Fibroblast of skin of left biceps (primary cell): ENCODE results near the gene PCDHGB5.
"Not testable (repeated sequence)": the region's sequence is repeated elsewhere in the genome, so short reads cannot be mapped to it uniquely, and the experiment has no call there.

Experiments used
- DNase-seq, 2 experiments: peaks; one replicate each; pipeline ENCODE4 v3.0.0-alpha.2; 2013; ENCODE audit warnings: low read depth in 2 of 2

Gene PCDHGB5

DNA sequence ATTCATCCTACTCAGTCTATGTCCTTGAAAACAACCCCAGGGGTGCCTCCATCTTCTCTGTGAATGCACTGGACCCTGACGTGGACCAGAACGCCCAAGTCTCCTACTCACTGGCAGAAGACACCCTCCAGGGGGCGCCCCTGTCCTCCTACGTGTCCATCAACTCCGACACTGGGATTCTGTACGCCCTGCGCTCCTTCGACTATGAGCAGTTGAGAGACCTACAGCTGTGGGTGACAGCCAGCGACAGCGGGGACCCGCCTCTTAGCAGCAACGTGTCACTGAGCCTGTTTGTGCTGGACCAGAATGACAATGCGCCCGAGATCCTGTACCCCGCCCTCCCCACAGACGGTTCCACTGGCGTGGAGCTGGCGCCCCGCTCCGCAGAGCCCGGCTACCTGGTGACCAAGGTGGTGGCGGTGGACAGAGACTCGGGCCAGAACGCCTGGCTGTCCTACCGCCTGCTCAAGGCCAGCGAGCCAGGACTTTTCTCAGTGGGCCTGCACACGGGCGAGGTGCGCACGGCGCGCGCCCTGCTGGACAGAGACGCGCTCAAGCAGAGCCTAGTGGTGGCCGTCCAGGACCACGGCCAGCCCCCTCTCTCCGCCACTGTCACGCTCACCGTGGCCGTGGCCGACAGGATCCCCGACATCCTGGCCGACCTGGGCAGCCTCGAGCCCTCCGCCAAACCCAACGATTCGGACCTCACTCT, 22.1 kb upstream of the PCDHGB5 start:
- DNase-seq, result not testable (repeated sequence)

DNA sequence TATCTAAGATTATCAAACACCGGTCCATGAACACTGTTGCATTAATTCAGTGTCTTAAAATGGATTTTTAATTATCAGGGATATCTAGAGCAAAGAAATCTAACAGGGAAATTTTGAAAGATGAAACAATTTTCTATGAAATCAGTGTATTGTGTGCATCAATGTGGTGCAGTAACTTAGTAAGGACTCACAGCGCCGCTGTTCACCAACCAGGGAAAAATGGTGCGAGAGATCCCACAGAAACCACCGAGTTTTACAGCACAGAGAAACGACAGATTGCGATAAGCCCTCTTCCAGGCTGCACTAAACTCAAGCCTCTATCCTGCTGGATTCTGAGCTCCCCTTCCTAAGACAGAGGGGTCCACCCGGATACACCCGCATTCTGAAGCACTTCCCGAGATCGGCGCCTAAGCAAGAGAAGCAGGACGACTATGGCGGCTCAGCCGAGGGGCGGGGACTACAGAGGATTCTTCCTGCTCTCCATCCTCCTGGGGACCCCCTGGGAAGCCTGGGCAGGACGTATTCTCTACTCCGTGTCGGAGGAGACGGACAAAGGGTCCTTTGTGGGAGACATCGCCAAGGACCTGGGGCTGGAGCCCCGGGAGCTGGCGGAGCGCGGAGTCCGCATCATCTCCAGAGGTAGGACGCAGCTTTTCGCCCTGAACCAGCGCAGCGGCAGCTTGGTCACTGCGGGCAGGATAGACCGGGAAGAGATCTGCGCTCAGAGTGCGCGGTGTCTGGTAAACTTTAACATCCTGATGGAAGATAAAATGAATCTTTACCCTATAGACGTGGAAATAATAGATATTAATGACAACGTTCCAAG, 15.1 kb upstream of the PCDHGB5 start, which contains the start of gene PCDHGA7:
Gene PCDHGA7 (plus strand): TSS at position 274 of the 826 bp plus-strand sequence. CDS start 158 bp downstream, at position 432.
- no peak for DNase-seq

DNA sequence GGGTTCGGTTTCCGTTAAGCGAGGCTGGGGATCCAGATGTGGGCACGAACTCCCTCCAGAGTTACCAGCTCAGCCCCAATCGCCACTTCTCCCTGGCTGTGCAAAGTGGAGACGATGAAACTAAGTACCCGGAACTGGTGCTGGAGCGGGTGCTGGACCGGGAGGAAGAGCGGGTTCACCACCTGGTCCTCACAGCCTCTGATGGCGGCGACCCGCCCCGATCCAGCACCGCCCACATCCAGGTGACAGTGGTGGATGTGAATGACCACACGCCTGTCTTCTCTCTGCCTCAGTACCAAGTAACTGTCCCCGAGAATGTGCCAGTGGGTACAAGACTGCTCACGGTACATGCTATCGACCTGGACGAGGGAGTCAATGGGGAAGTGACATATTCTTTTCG, 14.4 kb upstream of the PCDHGB5 start:
- no peak for DNase-seq

DNA sequence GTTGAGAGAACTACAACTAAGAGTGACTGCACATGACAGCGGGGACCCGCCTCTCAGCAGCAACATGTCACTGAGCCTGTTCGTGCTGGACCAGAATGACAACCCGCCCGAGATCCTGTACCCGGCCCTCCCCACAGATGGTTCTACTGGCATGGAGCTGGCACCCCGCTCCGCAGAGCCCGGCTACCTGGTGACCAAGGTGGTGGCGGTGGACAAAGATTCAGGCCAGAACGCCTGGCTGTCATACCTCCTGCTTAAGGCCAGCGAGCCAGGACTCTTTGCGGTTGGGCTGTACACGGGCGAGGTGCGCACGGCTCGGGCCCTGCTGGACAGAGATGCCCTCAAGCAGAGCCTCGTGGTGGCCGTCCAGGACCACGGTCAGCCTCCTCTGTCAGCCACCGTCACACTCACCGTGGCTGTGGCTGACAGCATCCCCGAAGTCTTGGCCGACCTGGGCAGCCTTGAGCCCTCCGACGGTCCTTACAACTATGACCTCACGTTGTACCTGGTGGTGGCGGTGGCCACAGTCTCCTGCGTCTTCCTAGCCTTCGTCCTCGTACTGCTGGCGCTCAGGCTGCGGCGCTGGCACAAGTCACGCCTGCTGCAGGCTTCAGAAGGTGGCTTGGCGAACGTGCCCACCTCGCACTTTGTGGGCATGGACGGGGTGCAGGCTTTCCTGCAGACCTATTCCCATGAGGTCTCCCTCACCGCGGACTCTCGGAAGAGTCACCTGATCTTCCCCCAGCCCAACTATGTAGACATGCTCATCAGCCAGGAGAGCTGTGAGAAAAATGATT, 13.1 kb upstream of the PCDHGB5 start:
- DNase-seq, result no peak

DNA sequence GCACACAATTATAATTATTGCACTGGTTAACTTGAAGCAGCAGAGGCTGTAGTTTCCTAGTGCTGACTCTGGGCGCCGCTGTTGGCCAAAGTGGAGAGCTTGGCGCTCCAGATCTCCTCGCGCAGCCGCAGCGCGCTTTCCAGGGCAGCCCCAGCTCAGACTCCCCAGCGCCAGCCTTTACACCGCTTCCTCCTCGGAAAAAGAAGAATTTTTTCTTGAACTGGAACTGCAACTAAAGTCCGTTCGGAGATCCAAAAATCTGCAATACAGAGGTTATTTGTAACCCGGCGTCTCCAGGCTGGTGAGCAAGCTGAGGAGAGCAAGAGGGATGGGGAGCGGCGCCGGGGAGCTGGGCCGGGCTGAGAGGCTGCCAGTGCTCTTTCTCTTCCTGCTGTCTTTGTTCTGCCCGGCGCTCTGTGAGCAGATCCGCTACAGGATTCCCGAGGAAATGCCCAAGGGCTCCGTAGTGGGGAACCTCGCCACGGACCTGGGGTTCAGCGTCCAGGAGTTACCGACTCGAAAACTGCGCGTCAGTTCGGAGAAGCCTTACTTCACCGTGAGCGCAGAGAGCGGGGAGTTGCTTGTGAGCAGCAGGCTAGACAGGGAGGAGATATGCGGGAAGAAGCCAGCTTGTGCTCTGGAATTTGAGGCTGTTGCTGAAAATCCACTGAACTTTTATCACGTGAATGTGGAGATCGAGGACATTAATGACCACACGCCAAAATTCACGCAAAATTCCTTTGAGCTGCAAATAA, 10.0 kb upstream of the PCDHGB5 start, which contains the start of gene PCDHGB4:
Gene PCDHGB4 (plus strand): TSS at position 142 of the 755 bp plus-strand sequence. CDS start 187 bp downstream, at position 329.
- not testable (repeated sequence) for DNase-seq

DNA sequence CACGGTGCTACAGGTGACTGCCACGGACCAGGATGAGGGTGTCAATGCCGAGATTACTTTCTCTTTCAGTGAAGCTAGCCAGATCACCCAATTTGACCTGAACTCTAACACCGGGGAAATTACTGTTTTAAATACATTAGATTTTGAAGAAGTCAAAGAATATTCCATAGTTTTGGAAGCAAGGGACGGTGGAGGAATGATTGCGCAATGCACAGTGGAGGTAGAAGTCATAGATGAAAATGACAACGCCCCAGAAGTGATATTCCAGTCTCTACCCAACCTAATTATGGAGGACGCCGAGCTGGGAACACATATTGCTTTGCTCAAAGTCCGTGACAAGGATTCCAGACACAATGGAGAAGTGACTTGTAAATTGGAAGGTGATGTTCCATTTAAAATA, 9.1 kb upstream of the PCDHGB5 start:
- DNase-seq, result no peak

DNA sequence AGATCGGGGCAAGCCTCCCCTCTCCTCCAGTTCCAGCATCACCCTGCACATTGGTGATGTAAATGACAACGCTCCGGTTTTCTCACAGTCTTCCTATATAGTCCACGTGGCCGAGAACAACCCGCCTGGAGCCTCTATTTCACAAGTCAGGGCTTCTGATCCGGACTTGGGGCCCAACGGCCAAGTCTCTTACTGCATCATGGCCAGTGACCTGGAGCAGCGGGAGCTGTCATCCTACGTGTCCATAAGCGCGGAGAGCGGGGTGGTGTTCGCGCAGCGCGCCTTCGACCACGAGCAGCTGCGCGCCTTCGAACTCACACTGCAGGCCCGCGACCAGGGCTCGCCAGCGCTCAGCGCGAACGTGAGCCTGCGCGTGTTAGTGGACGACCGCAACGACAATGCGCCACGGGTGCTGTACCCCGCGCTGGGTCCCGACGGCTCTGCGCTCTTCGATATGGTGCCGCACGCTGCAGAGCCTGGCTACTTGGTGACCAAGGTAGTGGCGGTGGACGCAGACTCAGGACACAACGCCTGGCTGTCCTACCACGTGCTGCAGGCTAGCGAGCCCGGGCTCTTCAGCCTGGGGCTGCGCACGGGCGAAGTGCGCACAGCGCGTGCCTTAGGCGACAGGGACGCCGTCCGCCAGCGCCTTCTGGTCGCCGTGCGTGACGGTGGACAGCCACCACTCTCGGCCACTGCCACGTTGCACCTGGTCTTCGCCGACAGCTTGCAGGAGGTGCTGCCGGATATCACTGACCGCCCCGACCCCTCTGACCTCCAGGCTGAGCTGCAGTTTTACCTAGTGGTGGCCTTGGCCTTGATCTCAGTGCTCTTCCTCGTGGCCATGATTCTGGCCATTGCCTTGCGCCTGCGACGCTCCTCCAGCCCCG, 8.3 kb upstream of the PCDHGB5 start:
- DNase-seq, result no peak

DNA sequence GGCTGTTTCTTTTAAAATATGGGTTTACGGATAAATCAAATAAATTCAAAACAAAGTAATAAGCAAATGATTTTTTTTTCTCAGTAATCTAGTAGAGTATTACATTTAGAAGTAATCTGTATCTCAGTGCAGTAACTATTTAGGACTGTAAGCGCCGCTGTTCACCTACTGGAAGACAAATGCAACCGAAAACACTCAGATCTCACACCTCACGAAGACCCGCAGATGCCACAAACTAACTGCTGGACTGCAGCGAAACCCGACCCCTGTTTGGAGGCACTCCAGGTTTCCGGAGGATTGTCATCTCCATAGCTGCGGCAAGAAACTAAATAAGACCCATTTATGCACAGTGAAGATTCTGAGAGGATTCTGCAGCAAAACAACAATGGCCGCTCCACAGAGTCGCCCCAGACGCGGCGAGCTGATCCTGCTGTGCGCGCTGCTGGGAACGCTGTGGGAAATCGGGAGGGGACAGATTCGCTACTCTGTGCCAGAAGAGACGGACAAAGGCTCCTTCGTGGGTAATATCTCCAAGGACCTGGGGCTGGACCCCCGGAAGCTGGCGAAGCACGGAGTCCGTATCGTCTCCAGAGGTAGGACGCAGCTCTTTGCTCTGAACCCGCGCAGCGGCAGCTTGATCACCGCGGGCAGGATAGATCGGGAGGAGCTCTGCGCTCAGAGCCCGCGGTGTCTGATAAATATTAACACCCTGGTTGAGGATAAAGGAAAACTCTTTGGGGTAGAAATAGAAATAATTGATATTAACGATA, 5.1 kb upstream of the PCDHGB5 start, which contains the start of gene PCDHGA8:
Gene PCDHGA8 (plus strand): TSS at position 205 of the 770 bp plus-strand sequence. CDS start 181 bp downstream, at position 386.
- DNase-seq, result no peak

DNA sequence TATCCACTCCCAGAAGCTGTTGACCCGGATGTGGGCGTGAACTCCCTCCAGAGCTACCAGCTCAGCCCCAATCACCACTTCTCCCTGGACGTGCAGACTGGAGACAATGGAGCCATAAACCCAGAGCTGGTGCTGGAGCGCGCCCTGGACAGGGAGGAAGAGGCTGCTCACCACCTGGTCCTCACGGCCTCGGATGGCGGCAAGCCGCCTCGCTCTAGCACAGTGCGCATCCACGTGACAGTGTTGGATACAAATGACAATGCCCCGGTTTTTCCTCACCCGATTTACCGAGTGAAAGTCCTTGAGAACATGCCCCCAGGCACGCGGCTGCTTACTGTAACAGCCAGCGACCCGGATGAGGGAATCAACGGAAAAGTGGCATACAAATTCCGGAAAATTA, 4.5 kb upstream of the PCDHGB5 start:
- DNase-seq, result no peak

DNA sequence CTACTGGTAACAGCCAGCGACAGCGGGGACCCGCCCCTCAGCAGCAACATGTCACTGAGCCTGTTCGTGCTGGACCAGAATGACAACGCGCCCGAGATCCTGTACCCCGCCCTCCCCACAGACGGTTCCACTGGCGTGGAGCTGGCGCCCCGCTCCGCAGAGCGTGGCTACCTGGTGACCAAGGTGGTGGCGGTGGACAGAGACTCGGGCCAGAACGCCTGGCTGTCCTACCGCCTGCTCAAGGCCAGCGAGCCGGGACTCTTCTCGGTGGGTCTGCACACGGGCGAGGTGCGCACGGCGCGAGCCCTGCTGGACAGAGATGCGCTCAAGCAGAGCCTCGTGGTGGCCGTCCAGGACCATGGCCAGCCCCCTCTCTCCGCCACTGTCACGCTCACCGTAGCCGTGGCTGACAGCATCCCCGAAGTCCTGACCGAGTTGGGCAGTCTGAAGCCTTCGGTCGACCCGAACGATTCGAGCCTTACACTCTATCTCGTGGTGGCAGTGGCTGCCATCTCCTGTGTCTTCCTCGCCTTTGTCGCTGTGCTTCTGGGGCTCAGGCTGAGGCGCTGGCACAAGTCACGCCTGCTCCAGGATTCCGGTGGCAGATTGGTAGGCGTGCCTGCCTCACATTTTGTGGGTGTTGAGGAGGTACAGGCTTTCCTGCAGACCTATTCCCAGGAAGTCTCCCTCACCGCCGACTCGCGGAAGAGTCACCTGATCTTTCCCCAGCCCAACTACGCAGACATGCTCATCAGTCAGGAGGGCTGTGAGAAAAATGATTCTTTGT, 3.2 kb upstream of the PCDHGB5 start:
- not testable (repeated sequence) for DNase-seq

DNA sequence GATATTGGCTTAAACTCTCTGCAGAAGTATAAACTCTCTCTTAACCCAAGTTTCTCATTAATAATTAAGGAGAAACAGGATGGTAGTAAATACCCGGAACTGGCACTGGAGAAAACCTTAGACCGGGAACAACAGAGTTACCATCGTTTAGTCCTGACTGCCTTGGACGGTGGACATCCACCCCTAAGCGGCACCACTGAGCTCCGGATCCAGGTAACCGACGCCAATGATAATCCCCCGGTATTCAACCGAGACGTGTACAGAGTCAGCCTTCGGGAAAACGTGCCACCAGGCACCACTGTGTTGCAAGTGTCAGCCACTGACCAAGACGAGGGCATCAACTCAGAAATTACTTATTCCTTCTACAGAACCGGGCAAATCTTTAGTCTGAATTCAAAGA, 861 bp downstream of the PCDHGB5 start:
- DNase-seq, result no peak

DNA sequence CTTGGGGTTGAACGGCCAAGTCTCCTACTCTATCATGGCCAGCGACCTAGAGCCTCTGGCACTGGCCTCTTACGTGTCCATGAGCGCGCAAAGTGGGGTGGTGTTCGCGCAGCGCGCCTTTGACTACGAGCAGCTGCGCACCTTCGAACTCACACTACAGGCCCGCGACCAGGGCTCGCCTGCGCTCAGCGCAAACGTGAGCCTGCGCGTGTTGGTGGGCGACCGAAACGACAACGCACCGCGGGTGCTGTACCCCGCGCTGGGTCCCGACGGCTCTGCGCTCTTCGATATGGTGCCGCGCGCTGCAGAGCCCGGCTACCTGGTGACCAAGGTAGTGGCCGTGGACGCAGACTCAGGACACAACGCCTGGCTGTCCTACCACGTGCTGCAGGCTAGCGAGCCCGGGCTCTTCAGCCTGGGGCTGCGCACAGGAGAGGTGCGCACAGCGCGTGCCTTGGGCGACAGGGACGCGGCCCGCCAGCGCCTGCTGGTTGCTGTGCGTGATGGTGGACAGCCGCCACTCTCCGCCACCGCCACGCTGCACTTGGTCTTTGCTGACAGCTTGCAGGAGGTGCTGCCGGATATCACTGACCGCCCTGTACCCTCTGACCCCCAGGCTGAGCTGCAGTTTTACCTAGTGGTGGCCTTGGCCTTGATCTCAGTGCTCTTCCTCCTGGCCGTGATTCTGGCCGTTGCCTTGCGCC, 2.0 kb downstream of the PCDHGB5 start:
- DNase-seq, result no peak

DNA sequence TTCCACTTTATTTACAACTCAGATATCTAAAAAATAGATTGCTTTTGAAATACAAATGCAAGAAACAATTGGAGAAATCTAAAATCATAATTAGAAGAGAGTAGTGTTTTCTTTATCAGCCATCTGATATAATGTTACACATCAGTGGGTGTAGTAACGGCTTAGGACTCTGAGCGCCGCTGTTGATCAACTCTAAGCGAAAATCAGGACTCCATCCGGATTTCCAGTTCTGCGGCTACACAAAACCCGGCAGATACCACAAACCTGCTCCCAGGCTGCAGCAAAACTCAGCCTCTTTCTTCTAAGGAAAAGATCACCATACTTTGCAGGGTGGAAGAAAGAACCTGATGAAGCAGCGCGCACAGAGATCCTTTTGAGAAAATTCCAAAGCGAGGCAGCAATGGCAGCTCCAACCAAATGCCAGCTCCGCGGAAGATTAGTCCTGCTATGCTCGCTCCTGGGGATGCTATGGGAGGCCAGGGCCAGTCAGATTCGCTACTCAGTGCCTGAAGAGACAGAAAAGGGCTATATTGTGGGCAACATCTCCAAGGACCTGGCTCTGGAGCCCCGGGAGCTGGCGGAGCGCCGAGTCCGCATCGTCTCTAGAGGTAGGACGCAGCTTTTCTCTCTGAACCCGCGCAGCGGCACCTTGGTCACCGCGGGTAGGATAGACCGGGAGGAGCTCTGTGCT, 5.0 kb downstream of the PCDHGB5 start, which contains the start of gene PCDHGA9:
Gene PCDHGA9 (plus strand): TSS at position 226 of the 691 bp plus-strand sequence. CDS start 175 bp downstream, at position 401.
- no peak for DNase-seq

DNA sequence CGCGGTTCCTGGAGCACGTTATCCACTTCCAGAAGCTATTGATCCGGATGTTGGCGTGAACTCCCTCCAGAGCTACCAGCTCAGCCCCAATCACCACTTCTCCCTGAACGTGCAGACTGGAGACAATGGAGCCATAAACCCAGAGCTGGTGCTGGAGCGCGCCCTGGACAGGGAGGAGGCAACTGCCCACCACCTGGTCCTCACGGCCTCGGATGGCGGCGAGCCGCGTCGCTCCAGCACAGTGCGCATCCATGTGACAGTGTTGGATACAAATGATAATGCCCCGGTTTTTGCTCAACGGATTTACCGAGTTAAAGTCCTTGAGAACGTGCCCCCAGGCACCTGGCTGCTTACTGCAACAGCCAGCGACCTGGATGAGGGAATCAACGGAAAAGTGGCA, 5.6 kb downstream of the PCDHGB5 start:
- no peak for DNase-seq

DNA sequence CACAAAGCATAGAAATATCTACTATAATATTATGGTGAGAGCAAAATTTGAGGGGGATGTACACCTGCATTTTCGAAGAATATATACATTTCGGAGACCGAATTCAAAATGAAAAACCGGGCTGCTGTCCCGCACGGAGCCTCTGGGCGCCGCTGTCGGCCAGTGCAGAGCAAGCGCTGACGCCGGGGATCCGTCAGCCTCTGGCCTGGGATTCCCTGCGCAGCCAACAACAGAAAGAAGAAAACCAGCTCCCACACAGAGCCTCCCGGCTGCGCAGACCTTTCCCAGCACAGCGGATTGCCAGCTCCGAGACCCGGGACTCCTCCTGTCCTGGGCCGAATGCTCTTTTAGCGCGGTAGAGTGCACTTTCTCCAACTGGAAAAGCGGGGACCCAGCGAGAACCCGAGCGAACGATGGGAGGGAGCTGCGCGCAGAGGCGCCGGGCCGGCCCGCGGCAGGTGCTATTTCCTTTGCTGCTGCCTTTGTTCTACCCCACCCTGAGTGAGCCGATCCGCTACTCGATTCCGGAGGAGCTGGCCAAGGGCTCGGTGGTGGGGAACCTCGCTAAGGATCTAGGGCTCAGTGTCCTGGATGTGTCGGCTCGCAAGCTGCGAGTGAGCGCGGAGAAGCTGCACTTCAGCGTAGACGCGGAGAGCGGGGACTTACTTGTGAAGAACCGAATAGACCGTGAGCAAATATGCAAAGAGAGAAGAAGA, 10.2 kb downstream of the PCDHGB5 start, which contains the start of gene PCDHGB6:
Gene PCDHGB6 (plus strand): TSS at position 232 of the 716 bp plus-strand sequence. CDS start 182 bp downstream, at position 414.
- not testable (repeated sequence) for DNase-seq

DNA sequence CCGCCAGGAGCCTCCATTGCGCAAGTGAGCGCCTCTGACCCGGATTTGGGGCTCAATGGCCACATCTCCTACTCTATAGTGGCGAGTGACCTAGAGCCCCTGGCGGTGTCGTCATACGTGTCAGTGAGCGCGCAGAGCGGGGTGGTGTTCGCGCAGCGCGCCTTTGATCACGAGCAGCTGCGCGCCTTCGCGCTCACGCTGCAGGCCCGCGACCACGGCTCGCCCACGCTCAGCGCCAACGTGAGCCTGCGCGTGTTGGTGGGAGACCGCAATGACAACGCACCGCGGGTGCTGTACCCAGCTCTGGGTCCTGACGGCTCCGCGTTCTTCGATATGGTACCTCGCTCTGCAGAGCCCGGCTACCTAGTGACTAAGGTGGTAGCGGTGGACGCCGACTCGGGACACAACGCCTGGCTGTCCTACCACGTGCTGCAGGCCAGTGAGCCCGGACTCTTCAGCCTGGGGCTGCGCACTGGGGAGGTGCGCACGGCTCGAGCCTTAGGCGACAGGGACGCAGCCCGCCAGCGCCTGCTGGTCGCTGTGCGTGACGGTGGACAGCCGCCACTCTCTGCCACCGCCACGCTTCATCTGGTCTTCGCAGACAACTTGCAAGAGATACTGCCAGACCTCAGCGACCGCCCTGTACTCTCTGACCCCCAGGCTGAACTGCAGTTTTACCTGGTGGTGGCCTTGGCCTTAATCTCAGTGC, 12.0 kb downstream of the PCDHGB5 start:
- DNase-seq, result no peak
